Measurements from ENCODE around the gene HOXA10. TPM values are rescaled to one million over a fixed set of nuclear protein-coding genes. Genes with fewer than 3 reads are reported as not detected.

HOXA10 gene
- 22.1 and 31.5 TPM in 2 replicates for total RNA-seq (2014; rRNA removed; shearing (Covaris generic); ENCODE audit: low replicate concordance)

- in situ Hi-C loops (cut with HindIII; ENCODE audit: low pct_unique_long_range_greater_than_20kb, low sequenced_read_pairs): no loop called here
- DNase-seq (ENCODE audit: low read depth): peak; percentile 66
Measured at GRCh38 chr7:27173956-27174873, at the start of gene HOXA10. Gene HOXA10 (minus strand): TSS chr7:27174320. CDS start chr7:27174306, 14 bp downstream.

DNA sequence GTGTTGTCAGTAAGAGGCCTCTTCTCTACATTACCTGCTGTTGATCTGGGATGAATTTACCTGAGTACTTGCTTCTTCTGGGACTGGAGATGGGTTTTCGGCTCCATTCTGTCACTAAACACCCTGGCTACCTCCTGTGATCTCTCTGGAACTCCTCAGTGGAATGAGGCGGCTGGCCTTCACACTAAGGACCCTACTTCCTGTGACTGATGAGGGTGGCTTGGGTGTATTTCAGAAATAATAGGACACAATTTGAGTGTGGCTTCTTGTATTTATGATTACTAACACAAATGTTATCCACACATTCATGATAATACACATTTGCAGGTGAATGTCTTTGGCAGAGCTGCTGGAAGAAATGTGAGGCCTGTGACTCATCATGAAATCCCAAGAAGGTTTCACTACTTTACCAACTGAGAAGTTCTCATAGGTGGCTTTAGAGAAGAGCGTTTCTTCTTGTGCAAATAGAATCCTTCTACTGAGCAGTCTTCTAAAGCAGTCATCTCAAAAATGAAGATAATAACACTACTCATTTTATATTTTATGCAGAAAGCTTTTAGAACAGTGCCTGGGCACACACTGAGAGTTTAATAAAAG lies 47.2 kb upstream of the HOXA10 start:
- no peak for DNase-seq (ENCODE audit: low read depth)
- in situ Hi-C loops (cut with HindIII; ENCODE audit: low pct_unique_long_range_greater_than_20kb, low sequenced_read_pairs): no loop called here

DNA sequence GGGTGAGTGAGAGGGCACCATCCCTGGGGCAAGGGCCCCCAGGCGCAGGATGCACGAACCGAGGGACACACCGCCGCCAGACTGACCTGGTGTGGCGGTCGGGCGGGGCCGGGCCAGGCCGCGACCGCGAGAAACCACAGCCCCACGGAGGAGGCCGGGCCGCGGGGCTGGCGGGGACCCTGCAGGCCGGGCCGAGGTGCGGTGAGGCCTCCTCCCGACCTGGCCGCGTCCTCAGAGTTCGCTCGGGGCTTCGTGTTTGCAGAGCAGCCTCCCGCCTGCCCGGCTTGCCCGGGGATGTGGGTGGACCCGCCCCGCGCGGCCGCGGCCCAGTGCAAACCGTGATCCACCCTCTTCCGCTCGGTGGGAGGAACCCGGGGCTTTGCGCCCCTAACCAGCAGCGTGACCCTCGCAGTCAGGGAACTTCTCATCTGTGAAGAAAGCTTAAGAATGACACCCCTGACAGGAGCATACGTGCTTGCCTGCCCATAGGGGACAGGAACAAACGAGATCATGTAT lies 46.4 kb upstream of the HOXA10 start:
- DNase-seq (ENCODE audit: low read depth): no peak
- in situ Hi-C loops (cut with HindIII; ENCODE audit: low pct_unique_long_range_greater_than_20kb, low sequenced_read_pairs): no loop called here

GRCh38 chr7:27219821-27220220 lies 45.7 kb upstream of the HOXA10 start:
- in situ Hi-C loops (cut with HindIII; ENCODE audit: low pct_unique_long_range_greater_than_20kb, low sequenced_read_pairs): no loop called here
- no peak for DNase-seq (ENCODE audit: low read depth)

DNA sequence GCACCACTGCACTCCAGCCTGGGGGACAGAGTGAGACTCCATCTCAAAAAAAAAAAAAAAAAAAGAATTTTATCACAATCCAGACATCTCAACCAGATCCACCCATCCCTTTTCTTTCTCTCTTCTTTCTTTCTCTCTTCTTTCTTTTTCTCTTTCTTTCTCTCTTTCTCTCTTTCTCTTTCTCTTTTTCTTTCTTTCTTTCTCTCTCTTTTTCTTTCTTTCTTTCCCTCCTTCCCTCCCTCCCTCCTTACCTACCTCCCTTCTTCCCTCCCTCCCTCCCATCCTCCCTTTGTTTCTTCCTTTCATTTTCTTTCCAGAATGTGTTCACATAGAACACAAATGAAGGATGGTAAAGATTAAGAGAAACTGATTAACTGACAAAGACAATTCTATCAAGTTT lies 43.8 kb upstream of the HOXA10 start:
- DNase-seq (ENCODE audit: low read depth): no peak
- in situ Hi-C loops (cut with HindIII; ENCODE audit: low pct_unique_long_range_greater_than_20kb, low sequenced_read_pairs): no loop called here

- no peak for DNase-seq (ENCODE audit: low read depth)
- in situ Hi-C loops (cut with HindIII; ENCODE audit: low pct_unique_long_range_greater_than_20kb, low sequenced_read_pairs): no loop called here
Measured at GRCh38 chr7:27215356-27215755, 41.2 kb upstream of the HOXA10 start.

GRCh38 chr7:27214239-27214950 lies 40.3 kb upstream of the HOXA10 start:
- no peak for DNase-seq (ENCODE audit: low read depth)
- in situ Hi-C loops (cut with HindIII; ENCODE audit: low pct_unique_long_range_greater_than_20kb, low sequenced_read_pairs): no loop called here

DNA sequence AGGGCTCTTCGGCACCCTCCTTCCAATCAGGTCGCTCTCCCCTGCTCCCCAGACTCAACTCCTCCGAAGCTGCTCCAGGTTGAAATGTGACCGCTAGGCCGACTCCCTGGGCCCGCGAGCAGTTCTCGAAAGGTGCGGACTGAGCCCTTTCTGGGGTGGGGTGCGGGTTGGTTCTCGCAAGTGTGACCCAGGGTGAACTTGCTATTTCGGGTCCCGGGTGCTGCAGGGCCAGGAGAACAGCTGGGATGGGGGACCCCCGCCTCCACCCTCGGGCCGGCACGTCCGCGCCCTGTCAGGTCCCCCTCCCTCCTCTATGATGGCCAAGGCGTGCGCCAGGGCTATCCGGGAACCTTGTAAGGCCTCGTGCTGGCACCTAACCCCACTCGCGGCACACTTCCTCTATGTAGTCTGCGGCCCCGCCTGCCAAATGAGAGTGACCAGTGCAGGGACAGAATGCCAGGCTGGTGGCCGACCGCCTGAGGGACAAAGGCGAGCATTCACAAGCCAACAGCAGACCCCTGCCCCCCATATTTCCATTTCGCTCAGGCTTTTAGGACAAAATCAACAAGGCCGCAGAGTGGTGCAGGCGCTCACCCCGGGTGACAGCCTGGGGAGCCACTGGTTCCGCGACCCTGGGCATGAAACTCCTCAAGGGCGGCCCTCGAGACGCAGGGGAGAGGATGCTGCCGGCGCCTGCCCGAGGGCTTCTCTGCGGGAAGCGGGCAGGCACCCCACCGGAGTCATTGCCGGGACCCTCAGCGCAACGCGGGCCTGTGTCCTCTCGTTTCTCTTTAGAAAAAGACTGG lies 39.5 kb upstream of the HOXA10 start:
- in situ Hi-C loops (cut with HindIII; ENCODE audit: low pct_unique_long_range_greater_than_20kb, low sequenced_read_pairs): no loop called here
- no peak for DNase-seq (ENCODE audit: low read depth)

DNA sequence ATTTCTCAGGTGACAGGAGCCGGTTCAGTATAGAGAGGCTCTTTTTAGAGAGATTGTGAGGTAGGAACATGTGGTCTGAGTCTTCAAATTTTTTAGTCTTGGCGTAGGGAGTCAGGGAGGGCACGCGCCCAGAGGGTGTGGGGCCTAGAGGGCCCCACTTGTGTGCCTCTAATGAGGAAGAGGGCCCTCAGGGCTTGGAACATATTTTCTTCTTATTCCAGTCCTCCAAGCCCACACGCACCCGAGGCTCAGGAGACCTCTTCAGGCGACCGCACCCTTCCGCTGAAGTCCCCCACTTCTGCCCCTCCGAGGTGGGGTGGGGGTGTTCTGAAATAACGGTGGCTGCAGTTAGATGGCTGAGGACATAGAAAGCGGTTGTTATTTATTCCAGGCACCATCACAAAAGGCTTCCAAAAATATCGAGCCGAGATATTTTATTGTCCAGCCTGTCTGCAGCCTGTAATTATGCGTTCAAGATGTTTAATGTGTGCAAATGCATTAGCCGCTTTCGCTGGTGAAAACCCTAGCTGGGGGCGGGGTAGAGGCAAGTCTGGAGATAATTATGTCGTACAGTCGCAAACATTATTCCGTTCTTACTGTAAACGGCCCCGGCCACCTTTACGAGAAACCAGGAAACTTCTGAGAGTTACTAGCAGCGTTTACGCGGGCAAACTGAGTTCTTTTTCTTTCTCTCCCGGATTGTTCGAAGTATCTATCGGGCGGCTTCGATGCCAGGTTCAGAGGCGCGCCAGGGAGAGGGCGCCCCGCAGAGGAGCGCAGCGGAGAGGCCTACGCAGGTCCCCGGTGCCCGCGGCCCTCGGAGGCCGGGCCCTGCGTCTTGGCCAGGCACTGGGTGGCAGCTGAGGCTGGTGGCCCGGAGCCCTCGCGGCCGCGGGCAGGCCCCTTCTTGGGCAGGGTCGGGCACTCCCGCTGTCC lies 38.6 kb upstream of the HOXA10 start:
- DNase-seq (ENCODE audit: low read depth): no peak
- in situ Hi-C loops (cut with HindIII; ENCODE audit: low pct_unique_long_range_greater_than_20kb, low sequenced_read_pairs): no loop called here

- DNase-seq (ENCODE audit: low read depth): no peak
- in situ Hi-C loops (cut with HindIII; ENCODE audit: low pct_unique_long_range_greater_than_20kb, low sequenced_read_pairs): no loop called here
Measured at GRCh38 chr7:27211764-27212204, 37.7 kb upstream of the HOXA10 start.

DNA sequence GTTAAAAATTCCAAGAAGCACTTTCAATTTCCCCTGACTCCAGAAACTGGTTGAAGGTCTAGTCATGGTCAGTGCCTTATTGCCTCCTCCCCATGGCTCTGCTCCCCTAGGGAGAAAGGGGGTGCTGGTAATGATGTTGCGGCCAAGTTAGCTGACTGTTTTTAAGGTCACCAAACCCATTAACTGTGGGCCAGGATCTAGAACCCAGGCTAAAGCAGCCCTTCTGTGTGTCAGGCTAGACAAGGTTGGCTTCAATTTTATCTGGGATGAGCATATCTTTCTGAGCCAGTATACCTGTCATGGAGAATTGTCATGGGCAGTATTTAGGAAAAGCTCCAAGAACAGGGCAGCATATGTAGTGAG lies 36.9 kb upstream of the HOXA10 start:
- in situ Hi-C loops (cut with HindIII; ENCODE audit: low pct_unique_long_range_greater_than_20kb, low sequenced_read_pairs): no loop called here

GRCh38 chr7:27210441-27211083 lies 36.4 kb upstream of the HOXA10 start:
- peak; percentile 57 for DNase-seq (ENCODE audit: low read depth)
- in situ Hi-C loops (cut with HindIII; ENCODE audit: low pct_unique_long_range_greater_than_20kb, low sequenced_read_pairs): no loop called here

More for the DNA sequence above, 36.9 kb upstream of the HOXA10 start:
- DNase-seq (ENCODE audit: low read depth): no peak

DNA sequence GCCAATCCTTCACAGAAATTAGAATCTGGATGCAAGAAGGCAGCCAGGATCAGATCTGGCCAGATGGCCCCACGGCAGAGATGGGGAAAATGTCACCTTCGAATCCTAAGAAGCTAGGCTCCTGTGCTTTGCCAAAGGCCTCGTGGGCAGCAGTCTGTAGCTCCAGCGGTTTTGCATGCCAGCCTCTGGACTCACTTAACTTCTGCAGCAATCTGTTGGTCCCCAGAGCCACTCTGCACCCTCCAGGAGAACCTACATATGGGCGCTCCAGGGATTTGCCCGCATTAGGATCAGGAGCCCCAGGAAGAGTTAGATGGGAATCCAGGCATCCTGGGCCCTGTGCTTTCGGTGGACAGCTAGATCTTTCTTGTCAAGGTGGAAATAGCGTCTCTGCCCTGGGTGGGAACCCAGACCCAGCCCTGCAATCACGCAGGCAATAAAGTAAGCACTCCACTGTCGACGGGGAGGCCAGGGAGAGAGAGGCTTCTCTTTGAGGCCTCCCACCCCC lies 35.9 kb upstream of the HOXA10 start:
- DNase-seq (ENCODE audit: low read depth): no peak
- in situ Hi-C loops (cut with HindIII; ENCODE audit: low pct_unique_long_range_greater_than_20kb, low sequenced_read_pairs): no loop called here

- no peak for DNase-seq (ENCODE audit: low read depth)
- in situ Hi-C loops (cut with HindIII; ENCODE audit: low pct_unique_long_range_greater_than_20kb, low sequenced_read_pairs): no loop called here
Measured at GRCh38 chr7:27208998-27209397, 34.9 kb upstream of the HOXA10 start.

GRCh38 chr7:27207348-27207985 lies 33.3 kb upstream of the HOXA10 start:
- in situ Hi-C loops (cut with HindIII; ENCODE audit: low pct_unique_long_range_greater_than_20kb, low sequenced_read_pairs): no loop called here
- no peak for DNase-seq (ENCODE audit: low read depth)
